C4-2B (cell line): ENCODE results near the gene IGSF11.

Experiments
- H3K27ac ChIP-seq: fragments of 450-650 bp; 2 replicates; pipeline ENCODE4 v1.5.1; 2017
- ZFX ChIP-seq: fragments of 450-650 bp; IDR thresholded peaks from 2 replicates; pipeline ENCODE4 v1.6.1; 2017
- TF ChIP-seq, protein P1 (sequence below): fragments of 450-650 bp; conservative IDR thresholded peaks from 2 replicates; pipeline ENCODE4 v1.5.1; 2017; ENCODE audit warnings: mild to moderate bottlenecking

Gene IGSF11

DNA sequence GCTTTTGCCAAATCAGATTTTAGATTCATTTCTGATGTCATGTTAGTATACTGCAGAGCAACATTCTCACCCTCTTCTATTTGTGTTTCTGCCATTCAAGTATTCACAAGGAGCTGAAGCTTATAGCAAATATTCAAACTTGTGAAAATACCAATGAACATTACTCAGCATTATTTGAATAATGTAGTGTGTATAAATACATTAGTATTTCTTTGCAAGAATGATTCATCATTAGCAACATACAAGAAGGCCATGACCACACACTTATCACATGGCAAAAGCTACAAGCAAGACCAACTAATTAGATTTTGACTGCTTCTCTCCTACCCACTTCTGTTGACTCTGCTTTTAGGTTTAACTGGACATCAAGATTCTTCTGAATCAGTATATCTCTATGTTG, 124.9 kb downstream of the IGSF11 start:
- TF ChIP-seq ZFX = no peak
- TF ChIP-seq, protein P1, sequence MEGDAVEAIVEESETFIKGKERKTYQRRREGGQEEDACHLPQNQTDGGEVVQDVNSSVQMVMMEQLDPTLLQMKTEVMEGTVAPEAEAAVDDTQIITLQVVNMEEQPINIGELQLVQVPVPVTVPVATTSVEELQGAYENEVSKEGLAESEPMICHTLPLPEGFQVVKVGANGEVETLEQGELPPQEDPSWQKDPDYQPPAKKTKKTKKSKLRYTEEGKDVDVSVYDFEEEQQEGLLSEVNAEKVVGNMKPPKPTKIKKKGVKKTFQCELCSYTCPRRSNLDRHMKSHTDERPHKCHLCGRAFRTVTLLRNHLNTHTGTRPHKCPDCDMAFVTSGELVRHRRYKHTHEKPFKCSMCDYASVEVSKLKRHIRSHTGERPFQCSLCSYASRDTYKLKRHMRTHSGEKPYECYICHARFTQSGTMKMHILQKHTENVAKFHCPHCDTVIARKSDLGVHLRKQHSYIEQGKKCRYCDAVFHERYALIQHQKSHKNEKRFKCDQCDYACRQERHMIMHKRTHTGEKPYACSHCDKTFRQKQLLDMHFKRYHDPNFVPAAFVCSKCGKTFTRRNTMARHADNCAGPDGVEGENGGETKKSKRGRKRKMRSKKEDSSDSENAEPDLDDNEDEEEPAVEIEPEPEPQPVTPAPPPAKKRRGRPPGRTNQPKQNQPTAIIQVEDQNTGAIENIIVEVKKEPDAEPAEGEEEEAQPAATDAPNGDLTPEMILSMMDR = no peak

DNA sequence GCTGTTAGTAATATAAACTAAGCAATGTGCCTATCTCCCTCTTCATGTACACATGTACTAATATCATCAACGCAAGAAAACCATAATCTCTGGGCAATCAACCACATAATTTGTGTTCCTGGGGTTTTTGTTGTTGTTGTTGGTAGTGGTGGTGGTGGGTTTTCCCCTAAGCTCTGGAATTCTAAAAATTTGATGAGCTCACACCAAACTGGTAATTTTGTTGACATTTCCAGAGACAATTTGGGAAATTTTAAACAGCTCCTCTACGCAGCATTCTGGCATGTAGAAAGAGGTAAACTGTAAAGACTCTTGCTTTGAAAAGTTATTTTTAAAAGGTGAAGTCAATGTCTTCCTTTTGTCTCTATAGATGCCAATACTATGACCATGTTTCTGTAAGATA, 126.7 kb downstream of the IGSF11 start:
- TF ChIP-seq, protein P1 = no peak
- no peak for TF ChIP-seq ZFX
- no peak overlapping the region for H3K27ac ChIP-seq

More for the DNA sequence above, 124.9 kb downstream of the IGSF11 start:
- no peak overlapping the region for H3K27ac ChIP-seq

DNA sequence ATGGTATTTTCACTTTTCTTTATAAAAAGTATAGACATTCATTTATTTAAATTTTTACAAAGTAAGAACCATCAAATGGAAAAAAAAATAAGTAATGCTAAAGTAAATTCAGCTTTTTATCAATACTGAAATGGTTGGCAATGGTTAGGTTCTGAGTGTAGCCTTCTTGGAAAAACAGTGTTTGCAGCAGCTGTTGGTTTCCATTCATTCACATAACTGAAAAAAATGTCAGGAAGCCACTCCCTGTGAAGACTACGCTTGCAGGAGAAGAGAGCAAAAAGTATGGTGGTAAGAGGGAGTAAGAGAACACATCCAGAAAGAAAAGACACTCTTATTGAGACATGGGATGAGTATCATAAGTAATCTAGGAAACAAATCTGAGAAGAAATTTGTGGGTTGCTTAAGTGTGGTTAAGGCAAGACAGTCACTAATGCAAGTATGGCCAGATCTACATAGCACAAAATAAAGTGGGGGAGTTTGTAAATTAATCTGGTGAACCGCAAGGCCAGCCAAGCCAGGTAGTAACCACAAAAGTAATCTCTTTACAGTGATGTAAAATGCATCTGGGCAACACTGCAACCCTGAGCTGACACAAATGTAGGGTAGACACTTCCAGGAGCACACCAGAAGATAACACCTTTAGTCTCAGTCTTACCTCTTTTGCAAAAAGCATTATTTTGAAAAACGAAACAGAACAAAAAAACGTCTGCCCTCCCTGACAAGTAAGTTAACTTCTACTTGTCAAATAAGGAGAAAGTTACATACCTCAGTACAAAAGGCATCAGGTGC, 133.7 kb downstream of the IGSF11 start:
- TF ChIP-seq, protein P1 = no peak
- TF ChIP-seq ZFX = no peak
- H3K27ac ChIP-seq = no peak overlapping the region

DNA sequence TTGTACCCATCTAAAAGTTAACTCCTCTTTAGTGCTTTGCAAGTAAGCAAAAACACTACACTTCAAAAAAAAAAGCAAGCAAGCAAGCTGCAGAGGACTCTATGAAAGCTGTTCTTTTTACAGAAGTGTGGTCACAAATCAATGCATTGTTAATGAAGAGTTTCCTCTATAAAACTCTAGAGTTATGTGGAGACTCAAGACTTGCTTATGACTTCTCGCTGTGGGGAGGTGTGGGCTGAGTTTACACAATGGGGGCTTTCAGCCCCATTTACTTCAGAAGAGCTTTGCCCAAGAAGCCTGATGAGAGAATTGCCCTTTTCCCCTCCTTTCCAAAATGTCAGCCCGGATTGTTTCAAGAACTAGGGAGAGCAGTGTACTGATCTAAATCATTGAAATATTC, 144.4 kb downstream of the IGSF11 start:
- TF ChIP-seq ZFX = no peak
- TF ChIP-seq, protein P1 = no peak
- no peak overlapping the region for H3K27ac ChIP-seq

DNA sequence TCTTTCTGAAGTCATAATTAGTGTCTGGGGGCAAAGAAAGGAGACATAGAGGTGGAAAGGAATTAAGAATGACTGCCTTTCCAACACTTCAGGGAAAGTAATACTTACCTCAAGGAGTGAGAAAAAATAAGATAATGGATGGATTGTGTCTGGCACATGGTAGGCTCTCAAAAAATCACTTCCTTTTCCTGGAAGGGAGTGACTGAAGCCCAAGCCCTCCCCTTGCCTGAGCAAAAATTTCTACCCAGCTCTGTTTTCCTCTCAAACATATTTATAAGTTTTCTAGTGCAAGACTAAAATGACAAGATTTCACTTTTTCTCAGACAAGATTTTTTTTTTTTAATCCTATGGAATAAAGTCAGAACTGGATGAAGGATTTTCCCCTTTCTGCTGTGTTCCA, 145.0 kb downstream of the IGSF11 start:
- TF ChIP-seq ZFX = no peak
- TF ChIP-seq, protein P1 = no peak
- H3K27ac ChIP-seq = no peak overlapping the region

DNA sequence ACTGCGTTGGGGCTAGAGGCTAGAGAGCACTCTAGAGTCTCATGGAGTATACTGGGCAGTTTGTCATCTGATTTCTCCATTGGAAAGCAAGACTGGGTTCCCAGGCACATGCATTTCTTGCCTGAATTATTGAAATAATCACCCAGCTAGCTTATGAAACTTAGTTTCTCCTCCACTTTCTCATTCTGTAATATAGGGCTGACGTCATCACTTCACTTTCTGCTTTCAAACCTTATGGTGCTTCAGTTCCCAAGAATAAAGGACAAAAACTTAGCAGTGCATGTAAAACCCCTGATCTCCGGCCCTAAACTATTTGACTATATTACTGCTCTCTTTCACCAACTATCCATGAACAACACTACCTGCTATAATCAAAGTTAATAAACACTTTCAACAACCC, 147.9 kb downstream of the IGSF11 start:
- TF ChIP-seq, protein P1 = no peak
- TF ChIP-seq ZFX = no peak

DNA sequence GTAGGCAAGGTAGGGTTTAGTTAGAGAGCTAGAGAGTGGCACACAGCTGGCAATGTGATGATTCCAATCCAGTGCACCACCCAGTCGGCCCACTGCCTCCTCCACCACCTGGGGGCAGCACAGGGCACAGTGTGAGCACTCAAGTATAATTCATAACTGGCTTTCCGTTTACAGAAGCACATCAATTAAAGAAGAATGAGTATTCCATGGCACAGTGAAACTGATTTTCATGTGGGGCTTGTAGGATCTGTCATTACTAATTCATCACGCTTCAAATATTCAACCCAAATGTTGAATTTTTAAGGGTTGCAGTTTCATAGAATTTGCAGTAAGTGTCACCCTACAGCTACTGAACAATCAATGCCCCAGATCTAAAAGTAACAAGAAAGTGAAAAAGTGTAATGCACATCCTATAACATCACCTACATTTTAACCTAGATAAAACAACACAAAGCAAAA, 149.9 kb downstream of the IGSF11 start:
- no peak for TF ChIP-seq ZFX
- TF ChIP-seq, protein P1 = peak; percentile 95

More for the DNA sequence above, 147.9 kb downstream of the IGSF11 start:
- no peak overlapping the region for H3K27ac ChIP-seq

More for the DNA sequence above, 149.9 kb downstream of the IGSF11 start:
- no peak overlapping the region for H3K27ac ChIP-seq
